Stimulated activated naive CD8-positive, alpha-beta T cell treated with anti-CD3 and anti-CD28 coated beads, Interleukin-15, amount 100 ng/mL, for 72 hours (primary cell): ENCODE measurements around the gene OR10D3.
"Not testable (repeated sequence)": the region's sequence is repeated elsewhere in the genome, so short reads cannot be mapped to it uniquely, and the experiment has no call there.

Experiments used
- ATAC-seq: fragments of 150-1000 bp; cut with Tn5 transposase; 2 replicates; pipeline ENCODE4 v1.10.0; 2021; ENCODE audit warnings: mild to moderate bottlenecking, moderate library complexity
- DNase-seq, 2 donors: peaks; one replicate each; pipeline ENCODE4 v3.0.0; 2021 to 2022
- H3K27ac Mint-ChIP-seq, 2 donors: one replicate each; pipeline ENCODE4 v1.8.0; 2022; ENCODE audit warnings: mild to moderate bottlenecking in 2 of 2, mixed read lengths in 2 of 2, moderate library complexity in 2 of 2
- H3K27me3 Mint-ChIP-seq: one replicate; pipeline ENCODE4 v1.8.0; 2022; ENCODE audit warnings: mixed read lengths
- H3K4me1 Mint-ChIP-seq: one replicate; pipeline ENCODE4 v1.8.0; 2022; ENCODE audit warnings: mild to moderate bottlenecking, mixed read lengths
- H3K4me3 Mint-ChIP-seq, 2 donors: one replicate each; pipeline ENCODE4 v1.8.0; 2022; ENCODE audit warnings: mild to moderate bottlenecking in 2 of 2, mixed read lengths in 2 of 2, moderate library complexity in 1 of 2
- H3K9me3 Mint-ChIP-seq, 2 donors: one replicate each; pipeline ENCODE4 v1.8.0; 2022; ENCODE audit warnings: mixed read lengths in 2 of 2

The OR10D3 gene

GRCh38 chr11:124183068-124183467 lies at the start of gene OR10D3:
TSS of gene OR10D3 (plus strand) at chr11:124183345. CDS start at chr11:124185270, 1,925 bp downstream.
- Mint-ChIP-seq H3K27me3 (peaks cover 26% of the 10 kb centered on the region), H3K4me1 (no peaks in the 10 kb centered on the region), H3K27ac (no peak within 1 kb of the TSS), H3K9me3 (no peaks in the 10 kb centered on the region), H3K4me3 (no peak within 1 kb of the TSS)
- no peak for ATAC-seq
- no peak for DNase-seq

GRCh38 chr11:124143034-124143433 lies 40.1 kb upstream of the OR10D3 start:
- Mint-ChIP-seq H3K9me3 (peaks cover 0 to 8% of the 10 kb centered on the region in 2 donors), H3K27ac (no peak overlapping the region), H3K4me1 (no peaks in the 10 kb centered on the region), H3K27me3 (no peaks in the 10 kb centered on the region), H3K4me3 (no peak overlapping the region)
- ATAC-seq, result no peak
- no peak for DNase-seq

GRCh38 chr11:124147951-124148350 lies 35.2 kb upstream of the OR10D3 start:
- Mint-ChIP-seq H3K4me1 (no peaks in the 10 kb centered on the region), H3K4me3 (no peak overlapping the region), H3K9me3 (no peaks in the 10 kb centered on the region), H3K27me3 (no peaks in the 10 kb centered on the region), H3K27ac (no peak overlapping the region)
- no peak for DNase-seq
- ATAC-seq, result no peak

GRCh38 chr11:124150684-124151083 lies 32.5 kb upstream of the OR10D3 start:
- DNase-seq (no peak), ATAC-seq (no peak)
- Mint-ChIP-seq H3K9me3 (no peaks in the 10 kb centered on the region), H3K4me1 (no peaks in the 10 kb centered on the region), H3K27ac (no peak overlapping the region), H3K4me3 (no peak overlapping the region), H3K27me3 (no peaks in the 10 kb centered on the region)

GRCh38 chr11:124152770-124153407 lies 30.3 kb upstream of the OR10D3 start:
- H3K27me3 Mint-ChIP-seq, result no peaks in the 10 kb centered on the region
- H3K27ac Mint-ChIP-seq, result no peak overlapping the region
- no peaks in the 10 kb centered on the region for H3K9me3 Mint-ChIP-seq
- no peak for DNase-seq
- H3K4me3 Mint-ChIP-seq, result no peak overlapping the region
- ATAC-seq, result no peak
- no peaks in the 10 kb centered on the region for H3K4me1 Mint-ChIP-seq

- Mint-ChIP-seq H3K4me3 (no peak overlapping the region), H3K4me1 (no peaks in the 10 kb centered on the region), H3K27ac (no peak overlapping the region), H3K9me3 (no peaks in the 10 kb centered on the region), H3K27me3 (peaks cover 8% of the 10 kb centered on the region)
- ATAC-seq (no peak), DNase-seq (no peak)
Observed at GRCh38 chr11:124153821-124154220, 29.3 kb upstream of the OR10D3 start.

- Mint-ChIP-seq H3K4me3 (no peak overlapping the region), H3K27me3 (peaks cover 21% of the 10 kb centered on the region), H3K4me1 (no peaks in the 10 kb centered on the region), H3K9me3 (no peaks in the 10 kb centered on the region), H3K27ac (no peak overlapping the region)
- DNase-seq (no peak), ATAC-seq (no peak)
Observed at GRCh38 chr11:124159481-124159880, 23.7 kb upstream of the OR10D3 start.

GRCh38 chr11:124160986-124161385 lies 22.2 kb upstream of the OR10D3 start:
- Mint-ChIP-seq H3K4me3 (no peak overlapping the region), H3K9me3 (no peaks in the 10 kb centered on the region), H3K27me3 (peaks cover 21% of the 10 kb centered on the region), H3K27ac (no peak overlapping the region), H3K4me1 (no peaks in the 10 kb centered on the region)
- DNase-seq, result no peak
- ATAC-seq, result no peak

- DNase-seq, result no peak
- Mint-ChIP-seq H3K27ac (no peak overlapping the region), H3K9me3 (no peaks in the 10 kb centered on the region), H3K4me3 (no peak overlapping the region), H3K4me1 (no peaks in the 10 kb centered on the region), H3K27me3 (peaks cover 15% of the 10 kb centered on the region)
- no peak for ATAC-seq
Observed at GRCh38 chr11:124167826-124168231, 15.3 kb upstream of the OR10D3 start.

GRCh38 chr11:124168796-124169195 lies 14.3 kb upstream of the OR10D3 start:
- H3K9me3 Mint-ChIP-seq, result no peaks in the 10 kb centered on the region
- H3K4me3 Mint-ChIP-seq, result no peak overlapping the region
- H3K27me3 Mint-ChIP-seq, result peaks cover 15% of the 10 kb centered on the region
- DNase-seq (no peak), ATAC-seq (no peak)
- H3K27ac Mint-ChIP-seq, result no peak overlapping the region
- no peaks in the 10 kb centered on the region for H3K4me1 Mint-ChIP-seq

- H3K4me3 Mint-ChIP-seq, ATAC-seq, H3K4me1 Mint-ChIP-seq, H3K9me3 Mint-ChIP-seq, DNase-seq, H3K27ac Mint-ChIP-seq: not testable (repeated sequence)
- peaks cover 15% of the 10 kb centered on the region for H3K27me3 Mint-ChIP-seq
Observed at GRCh38 chr11:124170315-124170714, 12.8 kb upstream of the OR10D3 start.

GRCh38 chr11:124170801-124171586 lies 12.2 kb upstream of the OR10D3 start:
- no peaks in the 10 kb centered on the region for H3K9me3 Mint-ChIP-seq
- ATAC-seq (no peak), DNase-seq (no peak)
- H3K27me3 Mint-ChIP-seq, result peaks cover 15% of the 10 kb centered on the region
- H3K4me3 Mint-ChIP-seq, result no peak overlapping the region
- no peak overlapping the region for H3K27ac Mint-ChIP-seq
- H3K4me1 Mint-ChIP-seq, result no peaks in the 10 kb centered on the region

- H3K27ac Mint-ChIP-seq, result no peak overlapping the region
- ATAC-seq (no peak), DNase-seq (no peak)
- H3K9me3 Mint-ChIP-seq, result no peaks in the 10 kb centered on the region
- H3K4me1 Mint-ChIP-seq, result no peaks in the 10 kb centered on the region
- H3K4me3 Mint-ChIP-seq, result no peak overlapping the region
- peaks cover 7% of the 10 kb centered on the region for H3K27me3 Mint-ChIP-seq
Observed at GRCh38 chr11:124172101-124172500, 11.0 kb upstream of the OR10D3 start.

- DNase-seq (no peak), ATAC-seq (no peak)
- Mint-ChIP-seq H3K27me3 (peaks cover 2% of the 10 kb centered on the region), H3K4me3 (no peak overlapping the region), H3K9me3 (no peaks in the 10 kb centered on the region), H3K4me1 (no peaks in the 10 kb centered on the region), H3K27ac (no peak overlapping the region)
Observed at GRCh38 chr11:124172599-124172998, 10.5 kb upstream of the OR10D3 start.

- H3K4me3 Mint-ChIP-seq, result no peak overlapping the region
- DNase-seq (no peak), ATAC-seq (no peak)
Observed at GRCh38 chr11:124174001-124174583, 9.1 kb upstream of the OR10D3 start.

More at GRCh38 chr11:124174001-124174583, 9.1 kb upstream of the OR10D3 start:
- Mint-ChIP-seq H3K27me3 (no peaks in the 10 kb centered on the region), H3K9me3 (no peaks in the 10 kb centered on the region), H3K4me1 (no peaks in the 10 kb centered on the region), H3K27ac (no peak overlapping the region)
